SU-DHL-6 (cell line): ENCODE results near the gene SQOR.

Source experiments
- EZH2phosphoT487 ChIP-seq: fragments of 200-600 bp; sonication (generic), shearing (Covaris generic); conservative IDR thresholded peaks from 2 replicates; pipeline ENCODE4 v1.6.1; 2018; ENCODE audit warnings: mild to moderate bottlenecking, antibody characterized with exemption, low read length, moderate library complexity, mixed read lengths
- TF ChIP-seq, protein P1 (sequence below): fragments of 200-600 bp; sonication (generic); IDR thresholded peaks from one replicate; pipeline ENCODE4 v1.5.1; 2017; ENCODE audit warnings: antibody characterized with exemption, mild to moderate bottlenecking, low read length, moderate library complexity; ENCODE audit not compliant: insufficient read depth, poor library complexity, severe bottlenecking

DNA sequence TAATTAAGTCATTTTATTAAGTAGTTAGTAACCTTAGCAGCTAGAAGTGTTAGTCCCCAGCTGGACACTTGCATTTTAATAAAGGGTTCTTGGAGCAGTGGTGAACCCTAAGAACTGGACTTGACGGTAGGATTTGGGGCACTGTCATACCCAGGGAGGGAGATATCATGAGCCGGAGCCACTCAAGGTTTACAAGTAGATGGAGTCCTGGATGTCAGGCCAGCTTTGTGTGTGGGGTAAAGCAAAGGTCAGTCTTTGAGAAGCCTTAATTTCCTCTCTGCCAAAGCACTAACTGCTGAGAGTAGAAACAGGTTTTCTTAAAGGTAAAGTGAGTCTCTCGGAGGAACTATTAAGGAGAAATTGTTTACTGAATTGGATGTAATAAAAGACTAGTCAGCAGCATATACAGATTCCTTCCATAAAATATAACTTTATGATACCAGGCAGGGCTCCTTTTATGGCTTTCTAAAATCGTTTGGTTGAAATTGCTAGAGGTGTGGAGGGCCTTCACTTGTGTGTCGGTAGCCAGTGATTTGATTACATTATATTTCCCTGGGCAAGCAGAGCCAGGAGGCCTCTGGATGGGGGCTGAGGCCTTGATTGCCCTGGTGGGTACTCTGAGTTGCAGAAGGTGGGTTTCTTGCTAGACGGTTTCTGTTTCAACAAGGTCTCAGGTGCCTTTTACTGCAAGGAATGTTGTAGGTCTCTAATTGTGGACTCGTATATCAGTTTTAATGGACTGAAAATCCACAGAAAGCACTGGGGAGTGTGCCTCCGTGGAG is 23.1 kb downstream of the SQOR start:
- TF ChIP-seq, protein P1, sequence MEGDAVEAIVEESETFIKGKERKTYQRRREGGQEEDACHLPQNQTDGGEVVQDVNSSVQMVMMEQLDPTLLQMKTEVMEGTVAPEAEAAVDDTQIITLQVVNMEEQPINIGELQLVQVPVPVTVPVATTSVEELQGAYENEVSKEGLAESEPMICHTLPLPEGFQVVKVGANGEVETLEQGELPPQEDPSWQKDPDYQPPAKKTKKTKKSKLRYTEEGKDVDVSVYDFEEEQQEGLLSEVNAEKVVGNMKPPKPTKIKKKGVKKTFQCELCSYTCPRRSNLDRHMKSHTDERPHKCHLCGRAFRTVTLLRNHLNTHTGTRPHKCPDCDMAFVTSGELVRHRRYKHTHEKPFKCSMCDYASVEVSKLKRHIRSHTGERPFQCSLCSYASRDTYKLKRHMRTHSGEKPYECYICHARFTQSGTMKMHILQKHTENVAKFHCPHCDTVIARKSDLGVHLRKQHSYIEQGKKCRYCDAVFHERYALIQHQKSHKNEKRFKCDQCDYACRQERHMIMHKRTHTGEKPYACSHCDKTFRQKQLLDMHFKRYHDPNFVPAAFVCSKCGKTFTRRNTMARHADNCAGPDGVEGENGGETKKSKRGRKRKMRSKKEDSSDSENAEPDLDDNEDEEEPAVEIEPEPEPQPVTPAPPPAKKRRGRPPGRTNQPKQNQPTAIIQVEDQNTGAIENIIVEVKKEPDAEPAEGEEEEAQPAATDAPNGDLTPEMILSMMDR = no peak
- no peak for TF ChIP-seq EZH2phosphoT487
